ENCODE measurements around the gene AKR7A3.
"Not testable (repeated sequence)": the region's sequence is repeated elsewhere in the genome, so short reads cannot be mapped to it uniquely, and the experiment has no call there.

AKR7A3 gene

GRCh38 chr1:19274636-19275035 is 13.9 kb downstream of the AKR7A3 start:
- DNase-seq (ENCODE audit: insufficient read length) (no peak), FAIRE-seq (no peak)
- TF ChIP-seq TAF1 (IDR thresholded peaks at IDR 0.05; ENCODE audit: borderline replicate concordance, low read depth, low read length) = no peak
- TF ChIP-seq POLR2AphosphoS5 (IDR thresholded peaks at IDR 0.05; ENCODE audit: low read depth, low read length) = no peak
- TF ChIP-seq POLR2A (IDR thresholded peaks at IDR 0.05; ENCODE audit: low read depth, low read length) = no peak

DNA sequence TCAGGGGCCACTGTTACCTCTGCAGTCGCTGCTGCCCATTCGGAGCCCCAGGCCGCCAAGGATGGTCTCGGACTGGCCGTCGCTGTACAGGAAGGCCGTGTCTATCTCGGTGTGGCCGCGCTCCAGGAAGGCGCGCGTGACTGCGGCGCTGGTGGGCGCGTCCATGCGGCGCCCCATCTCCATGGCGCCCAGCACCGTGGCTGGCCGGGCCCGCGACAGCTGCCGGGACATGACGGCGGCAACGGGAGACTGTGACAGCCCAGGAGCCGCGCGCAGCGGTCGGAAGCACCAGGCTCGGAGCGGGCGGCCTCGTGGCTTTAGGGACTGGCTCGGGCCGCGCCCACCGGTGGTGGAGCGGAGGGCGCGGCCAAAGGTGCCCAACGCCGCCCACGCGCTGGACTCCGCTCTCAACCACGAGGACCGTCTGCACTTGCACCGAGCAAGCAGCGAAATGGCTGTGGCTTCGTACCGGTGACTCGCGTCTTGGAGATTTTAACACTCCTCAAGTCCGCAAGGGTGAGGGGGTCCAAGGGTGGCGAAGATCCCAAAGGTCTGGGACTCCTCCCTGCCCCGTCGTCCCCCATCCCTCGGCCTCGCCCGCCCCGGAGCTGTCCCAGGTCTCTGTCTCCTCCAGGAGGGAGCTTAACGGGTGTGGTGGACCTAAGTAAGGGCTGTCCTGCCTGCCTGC is 14.6 kb downstream of the AKR7A3 start:
- DNase-seq (ENCODE audit: insufficient read length); FAIRE-seq: not testable (repeated sequence)

GRCh38 chr1:19273106-19273843 is 15.3 kb downstream of the AKR7A3 start:
- DNase-seq (ENCODE audit: insufficient read length) (no peak), FAIRE-seq (no peak)
- TF ChIP-seq TAF1 (IDR thresholded peaks at IDR 0.05; ENCODE audit: borderline replicate concordance, low read depth, low read length) (no peak), POLR2A (IDR thresholded peaks at IDR 0.05; ENCODE audit: low read depth, low read length) (no peak)

GRCh38 chr1:19272064-19272463 is 16.5 kb downstream of the AKR7A3 start:
- no peak for TF ChIP-seq TAF1 (IDR thresholded peaks at IDR 0.05; ENCODE audit: borderline replicate concordance, low read depth, low read length)
- no peak for TF ChIP-seq POLR2AphosphoS5 (IDR thresholded peaks at IDR 0.05; ENCODE audit: low read depth, low read length)
- TF ChIP-seq POLR2A (IDR thresholded peaks at IDR 0.05; ENCODE audit: low read depth, low read length) = no peak
- no peak for DNase-seq (ENCODE audit: insufficient read length)
- no peak for FAIRE-seq

GRCh38 chr1:19270343-19270730 is 18.2 kb downstream of the AKR7A3 start:
- not testable (repeated sequence) for DNase-seq (ENCODE audit: insufficient read length); FAIRE-seq

DNA sequence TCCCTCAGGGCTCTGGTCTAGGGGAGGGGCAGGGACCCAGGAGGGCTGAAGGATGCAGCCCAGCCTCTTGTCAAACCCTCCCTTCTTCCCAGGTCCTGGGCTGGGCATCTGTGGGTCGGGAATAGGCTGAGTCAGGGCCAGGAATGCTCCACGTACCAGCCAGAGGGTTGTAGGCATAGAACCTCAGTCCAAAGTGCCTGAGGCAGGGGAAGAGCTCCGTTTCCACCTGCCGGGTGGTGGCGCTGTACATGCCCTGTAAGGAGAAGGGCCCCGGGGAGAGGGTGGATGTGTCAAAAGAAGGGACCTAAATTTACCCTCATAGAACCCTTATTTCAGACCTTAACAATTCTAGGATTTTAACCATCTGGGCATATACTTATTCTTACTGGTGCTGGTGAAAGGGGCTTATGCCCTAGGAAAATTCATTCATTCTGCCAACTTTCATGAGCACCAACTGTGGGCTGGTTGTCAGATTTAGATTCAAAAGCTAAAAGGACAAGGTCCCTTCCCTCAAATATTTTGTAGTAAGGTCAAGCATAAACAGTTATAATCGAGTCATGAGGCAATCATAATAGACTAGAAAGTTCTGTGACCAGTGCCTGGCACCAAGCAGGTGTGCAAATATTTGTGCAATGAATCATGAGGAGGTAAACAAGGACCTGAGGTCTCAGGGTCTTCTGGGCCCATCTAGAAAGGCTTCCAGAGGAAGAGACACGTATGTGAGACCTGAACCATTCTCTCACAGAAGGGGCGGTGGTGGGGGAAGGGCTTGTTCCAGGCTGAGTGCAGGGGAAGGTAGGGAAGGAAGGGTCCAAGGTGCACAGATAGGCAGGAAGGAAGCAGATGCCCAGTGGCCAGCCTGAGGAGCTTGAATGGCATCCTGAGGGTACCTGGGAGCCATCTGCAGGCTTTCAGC is 18.9 kb downstream of the AKR7A3 start:
- DNase-seq (ENCODE audit: insufficient read length) = not testable (repeated sequence)

GRCh38 chr1:19268445-19268844 is 20.1 kb downstream of the AKR7A3 start:
- no peak for FAIRE-seq
- no peak for DNase-seq (ENCODE audit: insufficient read length)
- TF ChIP-seq POLR2AphosphoS5 (IDR thresholded peaks at IDR 0.05; ENCODE audit: low read depth, low read length) (no peak), TAF1 (IDR thresholded peaks at IDR 0.05; ENCODE audit: borderline replicate concordance, low read depth, low read length) (no peak), POLR2A (IDR thresholded peaks at IDR 0.05; ENCODE audit: low read depth, low read length) (no peak)

More for the DNA sequence above, 18.9 kb downstream of the AKR7A3 start:
- FAIRE-seq = peak; percentile 30

GRCh38 chr1:19262744-19263143 is 25.8 kb downstream of the AKR7A3 start:
- FAIRE-seq = no peak
- no peak for DNase-seq (ENCODE audit: insufficient read length)
- TF ChIP-seq POLR2AphosphoS5 (IDR thresholded peaks at IDR 0.05; ENCODE audit: low read depth, low read length) = no peak
- TF ChIP-seq TAF1 (IDR thresholded peaks at IDR 0.05; ENCODE audit: borderline replicate concordance, low read depth, low read length) = no peak
- no peak for TF ChIP-seq POLR2A (IDR thresholded peaks at IDR 0.05; ENCODE audit: low read depth, low read length)

- TF ChIP-seq POLR2AphosphoS5 (IDR thresholded peaks at IDR 0.05; ENCODE audit: low read depth, low read length) = 0 out of 2 replicates have a peak, but pooled peaks have one; percentile 47
- TF ChIP-seq POLR2A (IDR thresholded peaks at IDR 0.05; ENCODE audit: low read depth, low read length) = peak; percentile 44; the same call in 1 of the 2 replicates
- TF ChIP-seq TAF1 (IDR thresholded peaks at IDR 0.05; ENCODE audit: borderline replicate concordance, low read depth, low read length) = no peak
- no peak for FAIRE-seq
- no peak for DNase-seq (ENCODE audit: insufficient read length)
Measured at GRCh38 chr1:19262047-19262446, 26.5 kb downstream of the AKR7A3 start.

- FAIRE-seq (peak; percentile 24), DNase-seq (ENCODE audit: insufficient read length) (no peak)
- TF ChIP-seq POLR2AphosphoS5 (IDR thresholded peaks at IDR 0.05; ENCODE audit: low read depth, low read length) = peak; percentile 73
- no peak; the same call in 1 of the 2 replicates for TF ChIP-seq POLR2A (IDR thresholded peaks at IDR 0.05; ENCODE audit: low read depth, low read length)
Measured at GRCh38 chr1:19260211-19261138, 28.1 kb downstream of the AKR7A3 start.

- DNase-seq (ENCODE audit: insufficient read length) (no peak), FAIRE-seq (no peak)
- no peak for TF ChIP-seq TAF1 (IDR thresholded peaks at IDR 0.05; ENCODE audit: borderline replicate concordance, low read depth, low read length)
- no peak for TF ChIP-seq POLR2A (IDR thresholded peaks at IDR 0.05; ENCODE audit: low read depth, low read length)
- TF ChIP-seq POLR2AphosphoS5 (IDR thresholded peaks at IDR 0.05; ENCODE audit: low read depth, low read length) = no peak; the same call in 1 of the 2 replicates
Measured at GRCh38 chr1:19258353-19258752, 30.2 kb downstream of the AKR7A3 start.
